Mucosa of stomach (tissue), 1 donor: ENCODE results near the gene MAML3.

Source experiments
- H3K27me3 ChIP-seq: one replicate; pipeline ENCODE4 v1.7.0; 2013; ENCODE audit warnings: mild to moderate bottlenecking, low read length; ENCODE audit not compliant: control insufficient read depth, insufficient read depth
- H3K36me3 ChIP-seq: one replicate; pipeline ENCODE4 v1.7.0; 2013; ENCODE audit warnings: low read length; ENCODE audit not compliant: control insufficient read depth, insufficient read depth
- H3K4me1 ChIP-seq: one replicate; pipeline ENCODE4 v1.7.0; 2013; ENCODE audit warnings: mild to moderate bottlenecking, low read length; ENCODE audit not compliant: control insufficient read depth, insufficient read depth
- H3K4me3 ChIP-seq: one replicate; pipeline ENCODE4 v1.7.0; 2013; ENCODE audit warnings: low read length
- H3K9ac ChIP-seq: one replicate; pipeline ENCODE4 v1.7.0; 2013; ENCODE audit warnings: mild to moderate bottlenecking, low read length, moderate library complexity
- H3K9me3 ChIP-seq: one replicate; pipeline ENCODE4 v1.7.0; 2013; ENCODE audit warnings: mild to moderate bottlenecking, low read length, moderate library complexity; ENCODE audit not compliant: control insufficient read depth
- donor health status: Pancreatic carcinoma.

MAML3 gene

DNA sequence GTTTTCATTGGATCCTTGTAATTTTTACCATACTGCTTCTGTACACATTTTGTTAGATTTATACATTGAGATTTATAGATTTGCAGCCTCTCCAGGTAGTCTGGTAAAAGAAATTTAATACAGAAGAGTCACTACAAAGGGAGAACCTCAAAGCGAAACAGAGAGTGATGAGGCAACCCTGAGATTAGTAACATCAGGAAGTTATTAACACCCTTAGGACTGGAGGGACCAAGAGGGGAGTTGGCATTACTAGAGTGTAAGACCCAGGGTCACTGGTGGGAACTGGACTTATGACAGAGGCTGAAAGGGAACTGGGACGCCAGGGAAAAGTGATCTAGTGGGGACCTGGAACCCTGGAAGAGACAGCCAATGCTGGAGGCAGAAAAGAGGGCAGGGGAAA is 20.6 kb upstream of the MAML3 start:
- H3K9ac ChIP-seq = no peak overlapping the region
- H3K4me1 ChIP-seq = no peaks in the 10 kb centered on the region
- no peaks in the 10 kb centered on the region for H3K27me3 ChIP-seq
- no peaks in the 10 kb centered on the region for H3K9me3 ChIP-seq
- no peak overlapping the region for H3K4me3 ChIP-seq
- H3K36me3 ChIP-seq = no peaks in the 10 kb centered on the region

DNA sequence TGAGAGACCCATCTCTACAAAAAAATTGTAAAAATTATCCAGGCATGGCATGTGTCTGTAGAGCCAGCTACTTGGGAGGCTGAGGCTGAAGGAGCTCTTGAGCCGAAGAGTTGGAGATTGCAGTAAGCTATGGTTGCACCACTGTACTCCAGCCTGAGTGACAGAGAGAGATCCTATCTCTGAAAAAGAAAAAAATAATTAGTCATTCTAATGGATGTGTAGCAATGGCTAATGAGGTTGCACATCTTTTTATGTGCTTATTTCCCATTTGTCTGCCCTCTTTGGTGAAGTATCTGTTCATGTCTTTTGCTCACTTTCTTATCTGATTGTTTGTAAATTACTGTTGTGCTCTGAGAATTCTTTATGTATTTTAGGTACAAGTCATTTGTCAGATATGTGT is 19.0 kb upstream of the MAML3 start:
- Histone ChIP-seq H3K9ac (no peak overlapping the region), H3K9me3 (no peaks in the 10 kb centered on the region), H3K4me3 (no peak overlapping the region), H3K36me3 (no peaks in the 10 kb centered on the region), H3K4me1 (no peaks in the 10 kb centered on the region), H3K27me3 (no peaks in the 10 kb centered on the region)

DNA sequence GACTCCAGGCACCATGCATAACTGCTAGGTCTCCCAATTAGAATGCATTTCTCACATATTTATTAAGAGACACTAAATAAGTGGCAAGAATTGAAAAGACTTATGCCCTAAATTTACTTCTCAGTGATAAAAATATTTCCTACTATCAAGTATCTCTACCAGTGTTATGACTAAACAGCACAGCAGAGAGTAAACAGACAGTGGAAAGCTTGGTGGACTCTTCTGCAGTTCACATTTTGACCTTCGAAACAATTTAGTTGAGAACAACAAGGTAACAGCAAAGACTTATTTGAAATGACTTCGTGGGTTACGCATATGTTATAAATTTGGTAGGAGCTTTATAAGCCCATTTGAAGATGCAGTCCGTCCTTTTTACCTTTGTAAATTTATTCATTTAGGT is 16.3 kb upstream of the MAML3 start:
- Histone ChIP-seq H3K4me1 (no peaks in the 10 kb centered on the region), H3K4me3 (no peak overlapping the region), H3K27me3 (no peaks in the 10 kb centered on the region), H3K36me3 (no peaks in the 10 kb centered on the region), H3K9ac (no peak overlapping the region), H3K9me3 (no peaks in the 10 kb centered on the region)

DNA sequence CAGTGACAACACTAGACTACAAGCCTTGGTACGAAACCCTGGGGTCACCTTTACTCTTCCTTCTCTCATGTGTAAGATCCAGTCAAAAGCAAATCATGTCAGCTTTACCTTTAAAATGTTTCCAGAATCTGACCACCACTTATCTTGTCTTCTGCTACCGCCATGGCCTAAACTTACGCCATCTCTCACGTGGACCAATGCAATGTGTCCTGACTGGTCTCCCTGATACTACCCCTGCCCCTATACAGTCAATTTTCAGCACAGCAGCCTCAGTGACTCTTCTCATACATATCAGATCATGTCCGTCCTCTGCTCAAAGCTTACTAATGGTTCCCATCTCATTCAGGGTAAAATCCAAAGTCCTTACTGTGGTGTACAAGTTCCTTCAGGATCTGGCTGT is 15.0 kb upstream of the MAML3 start:
- Histone ChIP-seq H3K27me3 (no peaks in the 10 kb centered on the region), H3K4me1 (no peaks in the 10 kb centered on the region), H3K4me3 (no peak overlapping the region), H3K36me3 (no peaks in the 10 kb centered on the region), H3K9ac (no peak overlapping the region), H3K9me3 (no peaks in the 10 kb centered on the region)

DNA sequence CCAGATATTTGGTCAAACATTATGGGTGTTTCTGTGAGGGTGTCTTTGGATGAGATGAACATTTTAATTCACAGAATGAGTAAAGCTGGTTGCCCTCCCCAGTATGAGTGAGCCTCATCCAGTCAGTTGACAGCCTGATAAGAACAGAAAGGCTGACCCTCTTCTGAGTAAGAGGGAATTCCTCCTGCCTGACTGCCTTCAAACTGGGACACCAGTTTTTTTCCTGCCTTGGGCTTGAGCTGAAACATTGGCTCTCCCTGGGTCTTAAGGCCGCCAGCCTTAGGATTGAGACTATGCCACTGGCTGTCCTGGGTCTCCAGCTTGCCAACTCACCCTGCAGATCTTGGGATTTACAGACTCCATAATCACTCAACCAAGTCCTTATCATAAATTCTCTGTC is 14.5 kb upstream of the MAML3 start:
- Histone ChIP-seq H3K4me3 (no peak overlapping the region), H3K9ac (no peak overlapping the region), H3K36me3 (no peaks in the 10 kb centered on the region), H3K4me1 (no peaks in the 10 kb centered on the region), H3K27me3 (no peaks in the 10 kb centered on the region), H3K9me3 (no peaks in the 10 kb centered on the region)

DNA sequence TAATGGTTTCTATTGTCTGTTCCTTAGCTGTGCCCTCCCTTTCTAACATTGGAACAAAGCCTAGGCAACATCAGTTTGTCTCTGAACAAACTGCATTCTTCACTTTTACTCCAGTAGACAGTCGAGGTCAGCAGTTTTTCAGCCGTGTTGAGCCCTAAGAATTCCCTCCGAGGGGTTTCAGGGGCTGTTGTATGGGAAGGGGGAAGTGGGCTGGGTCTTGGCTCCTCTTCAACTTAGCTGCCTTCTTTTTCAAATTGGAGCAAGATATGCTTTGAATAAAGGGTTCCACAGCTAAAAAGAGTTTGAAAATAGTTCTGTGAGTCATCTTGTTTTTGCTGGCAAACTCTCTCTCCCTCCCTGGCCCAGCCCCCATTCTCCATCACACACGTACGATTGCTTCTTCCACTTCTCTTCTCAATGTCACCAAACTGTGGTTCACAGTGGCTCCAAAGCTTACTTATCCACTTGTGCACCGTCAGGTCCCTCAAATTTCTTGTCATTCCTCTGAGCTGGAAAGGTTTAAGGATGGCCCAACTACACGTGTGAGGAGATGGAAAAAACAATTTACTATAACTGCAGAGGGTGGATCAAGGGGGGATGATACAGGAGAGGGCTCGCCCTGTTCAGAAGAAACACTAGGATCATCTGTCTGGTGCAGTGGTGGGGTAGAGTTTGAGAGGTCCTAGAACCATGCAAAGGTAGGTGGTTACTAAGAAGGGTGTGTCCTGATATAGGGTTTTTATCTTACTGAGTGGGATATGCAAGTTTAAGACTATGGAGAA is 9.2 kb upstream of the MAML3 start:
- Histone ChIP-seq H3K9ac (no peak overlapping the region), H3K4me1 (no peaks in the 10 kb centered on the region), H3K9me3 (no peaks in the 10 kb centered on the region), H3K27me3 (no peaks in the 10 kb centered on the region), H3K4me3 (no peak overlapping the region), H3K36me3 (no peaks in the 10 kb centered on the region)

DNA sequence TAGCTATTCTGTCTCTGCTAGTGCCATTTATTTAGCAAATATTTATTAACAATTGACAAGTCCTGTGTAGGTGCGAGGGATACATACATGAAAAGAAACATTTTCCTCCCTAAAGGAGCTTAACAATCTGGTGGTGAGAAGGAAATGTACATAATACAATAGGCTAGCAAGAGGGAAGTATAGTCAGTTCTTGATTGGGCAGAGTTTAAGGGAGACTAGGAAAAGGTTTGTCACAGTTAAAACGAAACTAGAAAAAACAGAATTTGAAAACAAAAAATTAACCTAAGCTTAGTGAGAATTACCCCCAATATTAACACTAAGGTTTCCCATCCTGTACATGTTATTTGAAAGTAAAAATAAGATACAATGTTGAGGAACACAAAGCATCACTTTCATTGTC is 8.6 kb upstream of the MAML3 start:
- H3K27me3 ChIP-seq = no peaks in the 10 kb centered on the region
- no peak overlapping the region for H3K4me3 ChIP-seq
- no peaks in the 10 kb centered on the region for H3K9me3 ChIP-seq
- no peaks in the 10 kb centered on the region for H3K4me1 ChIP-seq
- H3K36me3 ChIP-seq = no peaks in the 10 kb centered on the region
- H3K9ac ChIP-seq = no peak overlapping the region

DNA sequence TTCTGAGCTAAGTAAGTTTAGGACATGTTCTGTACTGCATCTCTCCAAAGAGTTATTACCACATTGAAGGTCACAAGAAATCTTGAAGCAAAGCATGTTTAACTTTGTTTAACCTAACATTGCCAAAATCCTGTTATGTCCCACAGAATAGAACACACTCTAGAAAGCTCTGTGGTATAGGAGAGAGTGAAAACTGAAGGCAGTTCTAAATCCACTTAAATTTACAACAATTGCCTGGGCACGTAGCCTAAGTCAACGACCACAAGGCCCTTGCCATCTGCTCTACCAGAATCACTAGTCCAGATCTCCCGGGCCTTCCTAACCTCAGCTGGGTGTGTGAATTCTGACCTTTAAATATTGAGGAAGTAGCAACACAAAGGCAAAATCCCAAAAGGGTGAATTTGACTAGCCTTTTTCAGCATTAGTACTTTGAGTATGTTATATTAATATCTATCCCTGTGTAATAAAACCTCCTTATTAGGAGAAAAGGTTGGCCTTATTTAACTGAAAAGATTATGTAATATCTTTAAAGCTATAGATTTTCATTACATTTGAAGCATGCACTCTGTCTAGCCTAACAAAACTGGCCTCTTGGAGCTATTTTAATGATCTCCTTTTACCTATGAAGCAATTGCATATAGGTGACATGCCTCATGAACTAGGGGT is 4.5 kb upstream of the MAML3 start:
- Histone ChIP-seq H3K27me3 (no peaks in the 10 kb centered on the region), H3K4me3 (no peak overlapping the region), H3K4me1 (peaks cover 6% of the 10 kb centered on the region), H3K9me3 (no peaks in the 10 kb centered on the region), H3K9ac (no peak overlapping the region), H3K36me3 (no peaks in the 10 kb centered on the region)

DNA sequence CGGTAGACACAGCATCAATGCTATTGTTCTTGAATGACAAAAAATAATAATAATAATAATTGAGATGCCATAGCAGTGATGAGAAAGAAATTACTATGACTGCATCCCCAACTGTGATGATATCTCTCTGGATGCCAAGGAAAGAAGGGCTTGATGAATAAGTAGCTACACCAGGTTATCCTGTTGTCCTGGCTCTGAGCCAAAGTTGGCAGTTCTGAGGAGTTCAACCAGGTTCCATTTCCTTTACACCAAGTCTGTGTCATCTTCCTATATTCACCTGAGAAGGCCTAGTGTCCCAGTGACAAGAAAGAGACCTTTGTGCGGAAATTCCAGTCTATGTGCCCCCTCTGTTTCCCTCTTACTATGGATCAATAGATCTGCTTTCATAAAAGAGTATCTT is 3.4 kb upstream of the MAML3 start:
- no peaks in the 10 kb centered on the region for H3K27me3 ChIP-seq

DNA sequence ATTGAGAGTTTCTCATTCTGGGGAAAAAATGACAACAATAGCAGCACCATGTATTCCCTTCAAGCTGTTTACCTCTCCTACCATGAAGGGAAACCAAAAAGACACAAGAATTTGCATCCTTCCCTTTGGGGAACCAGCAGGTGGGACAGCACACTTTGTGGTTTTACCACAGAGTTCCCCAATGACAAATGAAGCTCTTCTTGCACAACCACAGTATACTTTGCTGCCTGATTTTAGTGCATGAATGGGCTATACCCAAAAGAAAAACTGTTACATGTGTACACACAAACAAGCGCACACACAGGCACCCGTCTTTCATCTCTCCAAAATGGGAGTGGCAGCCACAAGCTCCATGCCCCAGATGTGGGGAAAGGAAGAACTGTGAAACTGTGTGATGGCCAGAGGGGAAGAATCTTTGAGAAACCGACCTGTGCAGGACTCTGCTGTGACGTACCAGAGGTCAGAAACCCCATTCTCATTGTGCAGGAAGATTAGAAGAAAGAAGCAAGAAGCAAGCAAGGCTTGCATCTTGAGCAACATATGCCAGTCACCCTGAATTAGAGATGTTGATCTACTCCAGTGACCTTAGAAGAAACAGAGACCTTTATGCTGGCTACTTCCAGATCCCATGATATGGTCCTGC is 2.7 kb upstream of the MAML3 start:
- no peak overlapping the region for H3K9ac ChIP-seq
- no peak overlapping the region for H3K4me3 ChIP-seq
- H3K9me3 ChIP-seq = no peaks in the 10 kb centered on the region
- H3K36me3 ChIP-seq = no peaks in the 10 kb centered on the region
- H3K4me1 ChIP-seq = peaks cover 6% of the 10 kb centered on the region
- no peaks in the 10 kb centered on the region for H3K27me3 ChIP-seq

More for the DNA sequence above, 3.4 kb upstream of the MAML3 start:
- Histone ChIP-seq H3K36me3 (no peaks in the 10 kb centered on the region), H3K9ac (no peak overlapping the region), H3K4me1 (peaks cover 6% of the 10 kb centered on the region), H3K4me3 (no peak overlapping the region), H3K9me3 (no peaks in the 10 kb centered on the region)

DNA sequence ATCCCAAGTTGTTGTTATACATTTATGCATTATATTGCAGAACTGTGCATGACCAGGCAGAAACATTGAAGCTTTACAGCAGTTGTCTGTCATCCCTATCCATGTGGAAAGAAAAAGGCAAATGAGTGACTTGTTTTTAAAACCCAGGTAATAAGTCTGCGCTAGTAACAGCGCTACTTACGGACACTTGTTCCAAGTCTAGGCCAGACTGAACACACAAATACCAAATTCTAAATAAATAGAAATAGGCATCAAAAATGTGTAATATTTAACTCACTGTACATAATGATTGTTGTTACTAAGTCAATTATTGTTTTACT is 548 bp upstream of the MAML3 start:
- Histone ChIP-seq H3K9ac (peak overlapping the region; percentile 96), H3K9me3 (no peaks in the 10 kb centered on the region), H3K4me3 (peak overlapping the region; percentile 88), H3K27me3 (no peaks in the 10 kb centered on the region), H3K4me1 (peaks cover 6% of the 10 kb centered on the region), H3K36me3 (no peaks in the 10 kb centered on the region)

DNA sequence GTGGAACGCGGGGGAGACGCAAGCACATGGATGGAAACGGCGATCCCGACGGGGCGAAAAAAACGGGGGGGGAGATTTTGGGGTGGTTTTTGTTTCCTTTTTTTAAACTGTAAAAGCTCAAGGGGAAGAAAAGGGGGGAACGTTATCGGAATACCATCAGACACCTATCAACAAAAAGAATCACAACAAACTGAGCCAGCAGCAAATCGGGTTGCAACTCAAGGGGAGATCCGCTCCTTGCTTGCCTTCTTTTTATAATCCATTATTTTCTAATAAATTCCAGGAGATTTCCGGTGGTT is 616 bp downstream of the MAML3 start:
- no peaks in the 10 kb centered on the region for H3K9me3 ChIP-seq
- H3K27me3 ChIP-seq = no peaks in the 10 kb centered on the region
- peaks cover 6% of the 10 kb centered on the region for H3K4me1 ChIP-seq
- peak overlapping the region; percentile 96 for H3K9ac ChIP-seq
- H3K4me3 ChIP-seq = peak overlapping the region; percentile 88
- no peaks in the 10 kb centered on the region for H3K36me3 ChIP-seq
